Adrenal gland (tissue), 12 donors: ENCODE results near the gene BTN1A1. TPM values are rescaled to one million over a fixed set of nuclear protein-coding genes. Genes with fewer than 3 reads are reported as not detected.

ENCODE experiments used
- DNase-seq, 7 donors: peaks; one replicate each; pipeline ENCODE4 v3.0.0-alpha.2; 2019 to 2020
- H3K27ac ChIP-seq, 5 donors: fragments of 200-600 bp; sonication (generic) in 4 of 5; 1 replicate in 3 of 5; 2 replicates in 2 of 5; pipeline versions ENCODE4 v1.5.1 to v1.8.0; 2016 to 2020; ENCODE audit warnings: mild to moderate bottlenecking in 1 of 5
- H3K27me3 ChIP-seq: fragments of 200-600 bp; 2 replicates; pipeline ENCODE4 v1.8.0; 2021
- H3K36me3 ChIP-seq, 2 donors: fragments of 200-600 bp; replicated peaks in 1 of 2; 1 replicate in 1 of 2; 2 replicates in 1 of 2; pipeline versions ENCODE4 v1.5.1 to v1.8.0; 2018 to 2022
- H3K4me1 ChIP-seq, 2 donors: fragments of 200-600 bp; replicated peaks in 1 of 2; 1 replicate in 1 of 2; 2 replicates in 1 of 2; pipeline versions ENCODE4 v1.5.1 to v1.8.0; 2018 to 2021
- H3K4me3 ChIP-seq, 4 donors: fragments of 200-600 bp; sonication (generic) in 3 of 4; one replicate each; pipeline ENCODE4 v1.5.1; 2016 to 2018
- H3K9me3 ChIP-seq, 3 donors: fragments of 200-600 bp; sonication (generic) in 1 of 3; replicated peaks in 1 of 3; 1 replicate in 2 of 3; 2 replicates in 1 of 3; pipeline versions ENCODE4 v1.5.1 to v1.8.0; 2016 to 2021
- CTCF ChIP-seq, 6 experiments: fragments of 450-650 bp in 4 of 6; fragments of 200-600 bp in 2 of 6; sonication (generic) in 1 of 6; IDR thresholded peaks; 1 replicate in 5 of 6; 2 replicates in 1 of 6; pipeline versions ENCODE4 v1.5.1 to v1.8.0; 2016 to 2021; ENCODE audit warnings: antibody characterized with exemption in 6 of 6, mild to moderate bottlenecking in 2 of 6, moderate library complexity in 1 of 6
- POLR2A ChIP-seq, 2 donors: fragments of 450-650 bp; IDR thresholded peaks; one replicate each; pipeline ENCODE4 v1.6.1; 2017; ENCODE audit warnings: antibody characterized with exemption in 2 of 2, mild to moderate bottlenecking in 2 of 2, moderate library complexity in 1 of 2
- WGBS, 4 donors: extraction: QIAGEN DNeasy Blood & Tissue Kit in 2 of 4; methylation state at CpG; one replicate each; pipeline versions ENCODE4 v1.1.5 to v1.1.7; 2013 to 2017; 5-methylcytosine and 5-hydroxymethylcytosine counted together
- intact Hi-C, 2 donors: fragments of 100-400 bp; cut with DNase I; formaldehyde crosslinking; loops; one replicate each; pipeline versions ENCODE4 v1.14.1 to v1.15.0; 2022 to 2023
- polyA plus RNA-seq, 3 donors: library from polyadenylated mRNA; stranded (reverse); fragments of 200-250 nt in 2 of 3; fragments of 350-450 nt in 1 of 3; fragmentation: Illumina TruSeq in 1 of 3; extraction: RNeasy Lipid Tissue Mini Kit (QIAGEN cat#74804) in 1 of 3; gene quantifications; one replicate each; pipeline ENCODE4 v1.2.3, GENCODE V29; 2013 to 2014
- total RNA-seq, 9 donors: library from RNA; depleted of rRNA in 4 of 9; stranded (reverse); fragments of >200 nt in 4 of 9; fragments of 120-200 nt in 1 of 9; fragmentation: NEBNext Ultra II Directional in 1 of 9; extraction: Animal tissue kit (Norgen Biotek cat#: 25700) in 1 of 9; gene quantifications; one replicate each; pipeline versions ENCODE4 v1.1.0 to v1.2.4, GENCODE V29; 2013 to 2023
- donor health status: healthy with polysubstance abuse.
- donor health status: Bipolar disorder and iron deficiency.
- donor health status: DM: yes; HTN: yes; CAD: no.
- donor health status: DM: no; HTN: no; CAD: no.
- donor health status: DM: no; HTN: no; CAD: no.
- donor health status: DM: yes; HTN: yes; CAD: no.

The BTN1A1 gene
- total and polyA plus RNA-seq, 12 donors, result 0.28 TPM; not detected in 11

GRCh38 chr6:26553635-26554446 is 53.7 kb downstream of the BTN1A1 start:
- intact Hi-C loops, result loop anchor here in 1 of 2 donors (10.0 kb wide), 1 partner anchor 239 kb away; no protein-coding TSS in a partner anchor
- peak overlapping the region in 4 of 5 donors; percentile 59 to 75 (median 72) for H3K27ac ChIP-seq
- H3K36me3 ChIP-seq, result no peaks in the 10 kb centered on the region
- no peaks in the 10 kb centered on the region for H3K9me3 ChIP-seq
- no peak for TF ChIP-seq CTCF (IDR thresholded peaks at IDR 0.05)
- no peak for TF ChIP-seq POLR2A (IDR thresholded peaks at IDR 0.05)
- H3K4me3 ChIP-seq, result peak overlapping the region in 3 of 4 donors; percentile 3 to 49 (median 18)
- peaks cover 3 to 13% of the 10 kb centered on the region in 2 donors for H3K4me1 ChIP-seq
- DNase-seq, result peak; percentile 78 to 95 (median 82)
- WGBS, 4 donors, result 0 to 1% (median 0%) methylated on average over 19 of the region's 19 CpGs
- H3K27me3 ChIP-seq, result no peaks in the 10 kb centered on the region

GRCh38 chr6:26554447-26554696 is 54.3 kb downstream of the BTN1A1 start:
- 13 to 26% (median 21%) methylated on average over 1 of the region's 1 CpG for WGBS, 4 donors
- no peaks in the 10 kb centered on the region for H3K27me3 ChIP-seq
- no peak for TF ChIP-seq CTCF (IDR thresholded peaks at IDR 0.05)
- TF ChIP-seq POLR2A (IDR thresholded peaks at IDR 0.05), result peak in 1 of 2 donors; percentile 11
- H3K27ac ChIP-seq, result peak overlapping the region in 4 of 5 donors; percentile 38 to 75 (median 72)
- H3K4me1 ChIP-seq, result peaks cover 3 to 13% of the 10 kb centered on the region in 2 donors
- DNase-seq, result no peak
- no peaks in the 10 kb centered on the region for H3K36me3 ChIP-seq
- no peaks in the 10 kb centered on the region for H3K9me3 ChIP-seq
- H3K4me3 ChIP-seq, result peak overlapping the region in 1 of 4 donors; percentile 49
- intact Hi-C loops, result loop anchor here in 1 of 2 donors (10.0 kb wide), 1 partner anchor 240 kb away; no protein-coding TSS in a partner anchor

- no peak for DNase-seq
- intact Hi-C loops, result loop anchor here in 1 of 2 donors (10.0 kb wide), 1 partner anchor 240 kb away; no protein-coding TSS in a partner anchor
- no peaks in the 10 kb centered on the region for H3K27me3 ChIP-seq
- WGBS, 4 donors, result 13 to 15% (median 14%) methylated on average over 27 of the region's 27 CpGs
- H3K36me3 ChIP-seq, result no peaks in the 10 kb centered on the region
- peak overlapping the region in 4 of 5 donors; percentile 38 to 75 (median 72) for H3K27ac ChIP-seq
- H3K9me3 ChIP-seq, result no peaks in the 10 kb centered on the region
- peaks cover 3 to 13% of the 10 kb centered on the region in 2 donors for H3K4me1 ChIP-seq
- H3K4me3 ChIP-seq, result peak overlapping the region in 1 of 4 donors; percentile 49
- no peak for TF ChIP-seq CTCF (IDR thresholded peaks at IDR 0.05)
- no peak for TF ChIP-seq POLR2A (IDR thresholded peaks at IDR 0.05)
Observed at GRCh38 chr6:26554697-26555504, 54.8 kb downstream of the BTN1A1 start.
